ENCODE measurements around the gene SPG11. TPM values are rescaled to one million over a fixed set of nuclear protein-coding genes. Genes with fewer than 3 reads are reported as not detected.
"Not testable (repeated sequence)": the region's sequence is repeated elsewhere in the genome, so short reads cannot be mapped to it uniquely, and the experiment has no call there.

Gene SPG11
- total and polyA plus RNA-seq, 2 donors (not counting 1 experiment from before 2014, with no cell fraction given), result 134 to 219 TPM

- peak overlapping the region; percentile 17 for H3K4me2 ChIP-seq (replicated peaks; ENCODE audit: low read depth, low read length, poor library complexity, severe bottlenecking)
- peak; percentile 59 for TF ChIP-seq CTCF (IDR thresholded peaks at IDR 0.05)
- TF ChIP-seq EZH2 (IDR thresholded peaks at IDR 0.05; ENCODE audit: borderline replicate concordance, insufficient read depth, low read depth, low read length, poor library complexity, severe bottlenecking), result no peak
- POLR2A ChIA-PET, result no interaction called here
- H2AFZ ChIP-seq (ENCODE audit: insufficient read depth, low read depth, low read length, poor library complexity, severe bottlenecking), result no peak overlapping the region
- H4K20me1 ChIP-seq (ENCODE audit: control insufficient read depth, insufficient read depth, low read length, poor library complexity, severe bottlenecking), result peaks cover 34% of the 10 kb centered on the region
- intact Hi-C loops (cut with micrococcal nuclease), result loop anchor here (2.0 kb wide), 1 partner anchor 13 kb away; the partner anchor contains the start of gene EIF3J
- H3K4me1 ChIP-seq (ENCODE audit: control insufficient read depth in 2 of 2, insufficient read depth in 2 of 2, low read length in 2 of 2), result peaks cover 9 to 12% of the 10 kb centered on the region in 2 donors
- no peak overlapping the region for H3K4me3 ChIP-seq (ENCODE audit: control extremely low read depth in 1 of 5, extremely low read depth in 1 of 5, insufficient read depth in 1 of 5, low read depth in 2 of 5, low read length in 4 of 5)
- CTCF ChIA-PET, result interaction anchor here (0.7 to 0.9 kb wide), 4 partner anchors 13 to 111 kb away, joined by 3 to 5 read pairs (median 4); partner anchors contain the start of gene EIF3J
- DNase-seq (peak; percentile 39), ATAC-seq (ENCODE audit: low read depth) (peak; percentile 53)
- no peaks in the 10 kb centered on the region for H3K27me3 ChIP-seq (replicated peaks in 1 of 4; ENCODE audit: control extremely low read depth in 1 of 4, control insufficient read depth in 3 of 4, insufficient read depth in 4 of 4, low read length in 3 of 4)
- no peaks in the 10 kb centered on the region for H3K9me3 Mint-ChIP-seq (ENCODE audit: insufficient read depth)
- peaks cover 25% of the 10 kb centered on the region for H3K4me1 Mint-ChIP-seq
- H3K27ac Mint-ChIP-seq, result peak overlapping the region; percentile 63
- peaks cover 58% of the 10 kb centered on the region for H3K79me2 ChIP-seq (ENCODE audit: control insufficient read depth, insufficient read depth, low read length)
- peak overlapping the region in 1 of 2 donors; percentile 65 for H3K27ac ChIP-seq (ENCODE audit: low read length in 2 of 2)
- H3K9me3 ChIP-seq (ENCODE audit: control extremely low read depth in 1 of 3, control insufficient read depth in 2 of 3, insufficient read depth in 1 of 3, low read length in 2 of 3), result no peaks in the 10 kb centered on the region
- H3K4me3 Mint-ChIP-seq, result peak overlapping the region; percentile 39
- no peak overlapping the region for H3K9ac ChIP-seq (ENCODE audit: low read length)
- peaks cover 11 to 47% of the 10 kb centered on the region in 2 experiments for H3K36me3 ChIP-seq (replicated peaks in 1 of 2; ENCODE audit: control extremely low read depth in 1 of 2, control insufficient read depth in 1 of 2, extremely low read depth in 1 of 2, insufficient read depth in 2 of 2, low read length in 1 of 2)
- H3K27me3 Mint-ChIP-seq, result no peaks in the 10 kb centered on the region
- WGBS (ENCODE audit: insufficient coverage), result no CpG with 5 or more reads among the region's 3 CpGs
Observed at GRCh38 chr15:44550256-44550655, 113.2 kb downstream of the SPG11 start.

- 98% methylated on average over 6 of the region's 9 CpGs for WGBS (ENCODE audit: insufficient coverage)
- H3K27ac ChIP-seq (ENCODE audit: low read length in 2 of 2); H3K4me3 Mint-ChIP-seq; H2AFZ ChIP-seq (ENCODE audit: insufficient read depth, low read depth, low read length, poor library complexity, severe bottlenecking); H3K9ac ChIP-seq (ENCODE audit: low read length); H3K4me3 ChIP-seq (ENCODE audit: control extremely low read depth in 1 of 5, extremely low read depth in 1 of 5, insufficient read depth in 1 of 5, low read depth in 2 of 5, low read length in 4 of 5); H3K27me3 Mint-ChIP-seq; H3K9me3 Mint-ChIP-seq (ENCODE audit: insufficient read depth); ATAC-seq (ENCODE audit: low read depth); H3K9me3 ChIP-seq (ENCODE audit: control extremely low read depth in 1 of 3, control insufficient read depth in 2 of 3, insufficient read depth in 1 of 3, low read length in 2 of 3); intact Hi-C loops (cut with micrococcal nuclease); H3K4me2 ChIP-seq (replicated peaks; ENCODE audit: low read depth, low read length, poor library complexity, severe bottlenecking); DNase-seq; H3K27me3 ChIP-seq (replicated peaks in 1 of 4; ENCODE audit: control extremely low read depth in 1 of 4, control insufficient read depth in 3 of 4, insufficient read depth in 4 of 4, low read length in 3 of 4): not testable (repeated sequence)
- peaks cover 42% of the 10 kb centered on the region for H4K20me1 ChIP-seq (ENCODE audit: control insufficient read depth, insufficient read depth, low read length, poor library complexity, severe bottlenecking)
- H3K27ac Mint-ChIP-seq, result peak overlapping the region; percentile 41
- POLR2A ChIA-PET, result interaction anchor here (0.7 kb wide), 1 partner anchor 93 kb away, joined by 6 read pairs; no protein-coding TSS in a partner anchor
- H3K36me3 ChIP-seq (replicated peaks in 1 of 2; ENCODE audit: control extremely low read depth in 1 of 2, control insufficient read depth in 1 of 2, extremely low read depth in 1 of 2, insufficient read depth in 2 of 2, low read length in 1 of 2), result peaks cover 6 to 36% of the 10 kb centered on the region in 2 experiments
- CTCF ChIA-PET, result interaction anchor here (0.6 to 1.4 kb wide), 2 partner anchors 10 to 1037 kb away, joined by 3 read pairs; no protein-coding TSS in a partner anchor
- peaks cover 27% of the 10 kb centered on the region for H3K4me1 Mint-ChIP-seq
- peaks cover 9 to 12% of the 10 kb centered on the region in 2 donors for H3K4me1 ChIP-seq (ENCODE audit: control insufficient read depth in 2 of 2, insufficient read depth in 2 of 2, low read length in 2 of 2)
- peaks cover 67% of the 10 kb centered on the region for H3K79me2 ChIP-seq (ENCODE audit: control insufficient read depth, insufficient read depth, low read length)
Observed at GRCh38 chr15:44549152-44549551, 114.3 kb downstream of the SPG11 start.
